GM12878 (cell line): ENCODE data around the gene PSAT1. TPM values are rescaled to one million over a fixed set of nuclear protein-coding genes. Genes with fewer than 3 reads are reported as not detected.

Source experiments
- ATAC-seq: fragments of 200-7000 bp; cut with Tn5 transposase; 3 replicates; pipeline ENCODE4 v1.9.1; 2020; ENCODE audit warnings: mild to moderate bottlenecking, moderate library complexity
- BruUV-seq: library from RNA; stranded (reverse); fragments of 400-500 nt; replicated peaks from 2 replicates; lab custom pipeline; 2021; lab: Mats Ljungman, UMichigan
- CTCF ChIA-PET: fragments of 300-600 bp; sonication (Branson Sonifier 250); formaldehyde crosslinking; extraction: SDS; loops from one replicate; lab custom pipeline; 2021; ENCODE audit warnings: inconsistent platforms; lab: Yijun Ruan, JAX
- POLR2A ChIA-PET: fragments of 350-600 bp; formaldehyde crosslinking; extraction: SDS; loops from one replicate; lab custom pipeline; 2021; ENCODE audit warnings: inconsistent platforms; lab: Charles Lee
- RAD21 ChIA-PET: fragments of 300-600 bp; sonication (Branson Sonifier 250); formaldehyde crosslinking; loops from one replicate; lab custom pipeline; 2023; ENCODE audit warnings: antibody characterized with exemption; ENCODE audit not compliant: unreplicated experiment; lab: Charles Lee
- SMC1A ChIA-PET: fragments of 300-600 bp; sonication (Branson Sonifier 250); formaldehyde crosslinking; loops from one replicate; lab custom pipeline; 2023; ENCODE audit not compliant: unreplicated experiment, uncharacterized antibody; lab: Charles Lee
- DNase-seq: peaks from one replicate; pipeline ENCODE4 v3.0.0-alpha.2; 2011; ENCODE audit warnings: low read depth, low spot score
- FAIRE-seq: peaks from 3 replicates; lab custom pipeline; 2011; peaks lifted over from hg19 to GRCh38; lab: Jason Lieb, UNC
- H2AFZ ChIP-seq: 2 replicates; pipeline ENCODE4 v1.6.0; 2011; ENCODE audit warnings: low read depth, low read length, control low read depth; ENCODE audit not compliant: control insufficient read depth
- H3K27ac ChIP-seq: 2 replicates; pipeline ENCODE4 v1.5.1; 2011; ENCODE audit warnings: control low read depth; ENCODE audit not compliant: control insufficient read depth, insufficient read depth
- H3K27me3 ChIP-seq, 2 experiments: replicated peaks in 1 of 2; 2 replicates each; pipeline versions ENCODE4 v1.6.0 to v1.6.1; 2011; ENCODE audit warnings: low read length in 1 of 2; ENCODE audit not compliant: control insufficient read depth in 2 of 2, insufficient read depth in 2 of 2
- H3K36me3 ChIP-seq, 2 experiments: 2 replicates each; pipeline ENCODE4 v1.5.1; 2011; ENCODE audit warnings: low read length in 1 of 2; ENCODE audit not compliant: control insufficient read depth in 2 of 2, insufficient read depth in 2 of 2
- H3K4me1 ChIP-seq: 2 replicates; pipeline ENCODE4 v1.6.1; 2011; ENCODE audit warnings: mild to moderate bottlenecking, low read length, moderate library complexity, mixed read lengths; ENCODE audit not compliant: control insufficient read depth, insufficient read depth
- H3K4me2 ChIP-seq: 2 replicates; pipeline ENCODE4 v1.6.0; 2011; ENCODE audit warnings: control low read depth; ENCODE audit not compliant: control insufficient read depth, insufficient read depth
- H3K4me3 ChIP-seq: fragments of 200-600 bp; sonication (generic); 2 replicates; pipeline ENCODE4 v1.5.1; 2016
- H3K79me2 ChIP-seq: 2 replicates; pipeline ENCODE4 v1.6.0; 2011; ENCODE audit warnings: low read length; ENCODE audit not compliant: control insufficient read depth, insufficient read depth
- H3K9ac ChIP-seq: 2 replicates; pipeline ENCODE4 v1.8.0; 2011; ENCODE audit warnings: low read length, control low read depth, mixed read lengths; ENCODE audit not compliant: control insufficient read depth, insufficient read depth
- H3K9me3 ChIP-seq: replicated peaks from 3 replicates; pipeline ENCODE4 v1.5.1; 2011; ENCODE audit warnings: mild to moderate bottlenecking, low read length; ENCODE audit not compliant: control insufficient read depth, insufficient read depth
- H4K20me1 ChIP-seq: 2 replicates; pipeline ENCODE4 v1.6.0; 2011; ENCODE audit not compliant: control insufficient read depth, insufficient read depth
- BHLHE40 ChIP-seq, 2 experiments: fragments of 450-650 bp in 1 of 2; IDR thresholded peaks; 2 replicates each; pipeline ENCODE4 v1.6.1; 2011 to 2017; ENCODE audit warnings: low read depth in 2 of 2, borderline replicate concordance in 1 of 2, improper control_type of control experiment in 1 of 2, low read length in 1 of 2, mild to moderate bottlenecking in 1 of 2
- GABPA ChIP-seq: IDR thresholded peaks from 2 replicates; pipeline ENCODE4 v1.6.1; 2014; ENCODE audit warnings: antibody characterized with exemption, low read depth, mild to moderate bottlenecking, inconsistent platforms
- IKZF2 ChIP-seq, 2 experiments: fragments of 450-650 bp; IDR thresholded peaks; 2 replicates each; pipeline ENCODE4 v1.6.1; 2017; ENCODE audit warnings: mild to moderate bottlenecking in 2 of 2, moderate library complexity in 2 of 2
- KDM1A ChIP-seq: fragments of 200-600 bp; sonication (generic); IDR thresholded peaks from 2 replicates; pipeline ENCODE4 v1.6.1; 2016; ENCODE audit warnings: borderline replicate concordance
- MEF2B ChIP-seq: fragments of 450-650 bp; IDR thresholded peaks from 2 replicates; pipeline ENCODE4 v1.6.1; 2018; ENCODE audit warnings: mild to moderate bottlenecking, moderate library complexity; ENCODE audit not compliant: partially characterized antibody, poor library complexity, severe bottlenecking
- MXI1 ChIP-seq: fragments of 150-350 bp; IDR thresholded peaks from 2 replicates; pipeline ENCODE4 v1.6.1; 2011; ENCODE audit warnings: low read depth, mild to moderate bottlenecking, inconsistent platforms, low read length, improper control_type of control experiment
- NFYA ChIP-seq: IDR thresholded peaks from 2 replicates; pipeline ENCODE4 v1.6.1; 2011; ENCODE audit warnings: low read depth, mild to moderate bottlenecking, low read length, improper control_type of control experiment, borderline replicate concordance
- RBBP5 ChIP-seq: fragments of 200-600 bp; sonication (generic); conservative IDR thresholded peaks from 2 replicates; pipeline ENCODE4 v1.6.1; 2016
- TBL1XR1 ChIP-seq: IDR thresholded peaks from 2 replicates; pipeline ENCODE4 v1.6.1; 2012; ENCODE audit warnings: low read depth, low read length, improper control_type of control experiment
- WRNIP1 ChIP-seq: IDR thresholded peaks from 2 replicates; pipeline ENCODE4 v1.6.1; 2011; ENCODE audit warnings: low read depth, low read length, improper control_type of control experiment, borderline replicate concordance
- ZNF24 ChIP-seq: fragments of 450-650 bp; IDR thresholded peaks from 2 replicates; pipeline ENCODE4 v1.6.1; 2017; ENCODE audit warnings: antibody characterized with exemption, mild to moderate bottlenecking
- WGBS: methylation state at CpG from one replicate; pipeline ENCODE4 v1.1.6; 2016; ENCODE audit warnings: low lambda C conversion rate; ENCODE audit not compliant: insufficient replicate concordance, insufficient coverage; ENCODE audit errors: missing lambda C conversion rate; 5-methylcytosine and 5-hydroxymethylcytosine counted together
- in situ Hi-C: fragments of 300-500 bp; cut with MboI; formaldehyde crosslinking; loops from 9 replicates; pipeline ENCODE4 v1.14.3; 2018; ENCODE audit warnings: mixed read lengths
- intact Hi-C: fragments of 100-400 bp; cut with micrococcal nuclease; formaldehyde crosslinking; loops from one replicate; pipeline ENCODE4 v1.14.2; 2022; ENCODE audit not compliant: unreplicated experiment
- polyA plus RNA-seq, 11 experiments: library from polyadenylated mRNA; depleted of rRNA in 4 of 11; unstranded in 6 of 11; stranded (reverse) in 5 of 11; fragments of >200 nt; fragmentation: Nextera tagmentation in 4 of 11; fragmentation: Illumina TruSeq in 1 of 11; extraction: Ambion mirVana in 4 of 11; extraction: Trizol in 1 of 11; gene quantifications; 1 replicate in 1 of 11; 2 replicates in 10 of 11; pipeline versions ENCODE4 v1.2.1 to v1.2.3, GENCODE V29; 2011 to 2016; ENCODE audit warnings: inconsistent platforms in 2 of 11, missing spikeins in 2 of 11, low read depth in 1 of 11
- total RNA-seq, 4 experiments: library from RNA; depleted of rRNA in 3 of 4; stranded (reverse); fragments of >200 nt in 3 of 4; fragmentation: Illumina TruSeq in 1 of 4; extraction: Trizol in 1 of 4; gene quantifications; 2 replicates each; pipeline versions ENCODE4 v1.2.1 to v1.2.3, GENCODE V29; 2013 to 2021
- TF ChIP-seq, protein P1 (sequence below): IDR thresholded peaks from 2 replicates; pipeline ENCODE4 v1.6.1; 2012; ENCODE audit warnings: low read length, inconsistent platforms
- TF ChIP-seq, protein P2 (sequence below): IDR thresholded peaks from 2 replicates; pipeline ENCODE4 v1.6.1; 2012; ENCODE audit warnings: low read depth, low read length, improper control_type of control experiment

PSAT1 gene
- total and polyA plus RNA-seq, 10 of the 15 experiments (the other 5 are each of a cell fraction or from before 2014, with no cell fraction given): 35.1 to 126 (median 51.9) TPM

DNA sequence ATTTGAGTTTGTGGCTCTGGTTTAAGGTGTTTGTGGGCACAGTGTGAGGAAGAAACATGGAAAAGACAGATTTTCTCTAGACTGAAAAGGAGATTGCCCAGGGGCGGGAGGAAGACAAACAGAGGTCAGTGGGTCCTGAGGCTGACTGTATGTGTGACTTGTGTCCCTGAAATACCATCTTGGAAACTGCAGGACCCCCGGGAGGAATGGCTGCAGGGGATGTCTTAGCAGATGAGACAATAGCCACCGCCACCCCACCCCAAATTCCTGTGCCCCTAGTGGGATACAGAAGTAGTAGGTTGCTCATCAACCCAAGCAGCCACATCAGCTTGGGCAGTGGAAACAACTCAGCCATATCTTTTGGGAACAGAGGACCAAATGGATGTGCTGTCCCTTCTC is 1.7 kb upstream of the PSAT1 start:
- ATAC-seq: no peak
- H3K4me2 ChIP-seq: no peak overlapping the region
- in situ Hi-C loops: no loop called here

DNA sequence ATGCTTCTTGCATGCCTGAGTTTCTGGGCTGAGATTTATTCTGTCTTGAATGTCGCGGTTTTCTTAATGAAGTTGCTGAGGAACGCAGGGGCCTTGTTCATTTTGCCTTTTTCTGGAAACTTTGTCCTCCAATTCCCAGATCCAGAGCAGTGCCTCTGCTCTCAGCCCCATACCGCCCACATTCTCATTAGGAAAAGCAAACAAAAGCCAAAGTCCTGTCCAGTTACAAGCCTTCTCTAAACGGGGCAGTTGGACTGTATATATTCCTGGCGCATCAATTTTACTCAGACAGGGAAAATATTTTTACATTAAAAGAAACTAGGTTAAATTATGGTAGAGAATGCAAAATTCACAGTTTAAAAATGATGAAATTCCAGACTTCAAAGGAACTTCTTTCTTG is 1.2 kb upstream of the PSAT1 start:
- WGBS: 82% methylated on average over 6 of the region's 6 CpGs
- peaks cover 7% of the 10 kb centered on the region for H3K4me1 ChIP-seq
- H4K20me1 ChIP-seq: no peaks in the 10 kb centered on the region
- H3K4me2 ChIP-seq: no peak overlapping the region; the same call in 1 of the 2 replicates
- ChIA-PET CTCF (no interaction called here), RAD21 (no interaction called here), POLR2A (interaction anchor here (0.6 to 1.2 kb wide), 2 partner anchors 23 to 1268 kb away, joined by 3 to 4 read pairs; no protein-coding TSS in a partner anchor), SMC1A (no interaction called here)
- H3K9ac ChIP-seq: no peak overlapping the region
- FAIRE-seq (no peak), ATAC-seq (no peak), DNase-seq (no peak)
- peak overlapping the region; percentile 90 for H2AFZ ChIP-seq
- peaks cover 14% of the 10 kb centered on the region for H3K79me2 ChIP-seq
- H3K4me3 ChIP-seq: no peak overlapping the region
- H3K27ac ChIP-seq: no peak overlapping the region
- TF ChIP-seq KDM1A: no peak
- TF ChIP-seq, protein P1, sequence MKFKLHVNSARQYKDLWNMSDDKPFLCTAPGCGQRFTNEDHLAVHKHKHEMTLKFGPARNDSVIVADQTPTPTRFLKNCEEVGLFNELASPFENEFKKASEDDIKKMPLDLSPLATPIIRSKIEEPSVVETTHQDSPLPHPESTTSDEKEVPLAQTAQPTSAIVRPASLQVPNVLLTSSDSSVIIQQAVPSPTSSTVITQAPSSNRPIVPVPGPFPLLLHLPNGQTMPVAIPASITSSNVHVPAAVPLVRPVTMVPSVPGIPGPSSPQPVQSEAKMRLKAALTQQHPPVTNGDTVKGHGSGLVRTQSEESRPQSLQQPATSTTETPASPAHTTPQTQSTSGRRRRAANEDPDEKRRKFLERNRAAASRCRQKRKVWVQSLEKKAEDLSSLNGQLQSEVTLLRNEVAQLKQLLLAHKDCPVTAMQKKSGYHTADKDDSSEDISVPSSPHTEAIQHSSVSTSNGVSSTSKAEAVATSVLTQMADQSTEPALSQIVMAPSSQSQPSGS: no peak
- TF ChIP-seq IKZF2 (IDR thresholded peaks at IDR 0.05): no peak
- TF ChIP-seq, protein P2, sequence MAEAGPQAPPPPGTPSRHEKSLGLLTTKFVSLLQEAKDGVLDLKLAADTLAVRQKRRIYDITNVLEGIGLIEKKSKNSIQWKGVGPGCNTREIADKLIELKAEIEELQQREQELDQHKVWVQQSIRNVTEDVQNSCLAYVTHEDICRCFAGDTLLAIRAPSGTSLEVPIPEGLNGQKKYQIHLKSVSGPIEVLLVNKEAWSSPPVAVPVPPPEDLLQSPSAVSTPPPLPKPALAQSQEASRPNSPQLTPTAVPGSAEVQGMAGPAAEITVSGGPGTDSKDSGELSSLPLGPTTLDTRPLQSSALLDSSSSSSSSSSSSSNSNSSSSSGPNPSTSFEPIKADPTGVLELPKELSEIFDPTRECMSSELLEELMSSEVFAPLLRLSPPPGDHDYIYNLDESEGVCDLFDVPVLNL: no peak
- no peak for TF ChIP-seq BHLHE40 (IDR thresholded peaks at IDR 0.05; ENCODE audit: borderline replicate concordance in 1 of 2, low read depth in 2 of 2, low read length in 1 of 2)
- no peaks in the 10 kb centered on the region; a peak in 1 of 4 replicates for H3K36me3 ChIP-seq
- intact Hi-C loops: loop anchor here (2.0 kb wide), 1 partner anchor 59 kb away; the partner anchor contains the start of gene CEP78
- in situ Hi-C loops: no loop called here
- H3K27me3 ChIP-seq: no peaks in the 10 kb centered on the region
- no TSS peak for BruUV-seq
- H3K9me3 ChIP-seq: no peaks in the 10 kb centered on the region

More for the DNA sequence above, 1.7 kb upstream of the PSAT1 start:
- SMC1A ChIA-PET: no interaction called here
- no peak for DNase-seq
- no peak overlapping the region for H3K9ac ChIP-seq
- no peak for FAIRE-seq
- H3K27ac ChIP-seq: no peak overlapping the region
- TF ChIP-seq GABPA (no peak), NFYA (no peak), RBBP5 (no peak), ZNF24 (no peak), TBL1XR1 (no peak), MXI1 (no peak), MEF2B (no peak), WRNIP1 (no peak)
- TF ChIP-seq, all 136 proteins: peak for 0
- H3K36me3 ChIP-seq: no peaks in the 10 kb centered on the region; a peak in 1 of 4 replicates
- H2AFZ ChIP-seq: no peak overlapping the region
- H3K4me1 ChIP-seq: peaks cover 7% of the 10 kb centered on the region
- no peaks in the 10 kb centered on the region for H4K20me1 ChIP-seq
- H3K4me3 ChIP-seq: no peak overlapping the region
- ChIA-PET POLR2A (interaction anchor here (0.6 kb wide), 1 partner anchor 1268 kb away, joined by 4 read pairs; no protein-coding TSS in a partner anchor), RAD21 (no interaction called here), CTCF (interaction anchor here (1.5 to 2.1 kb wide), 2 partner anchors 19 to 31 kb away, joined by 4 to 5 read pairs; no protein-coding TSS in a partner anchor)
- WGBS: 73% methylated on average over 3 of the region's 3 CpGs
- H3K79me2 ChIP-seq: peaks cover 14% of the 10 kb centered on the region
- no peaks in the 10 kb centered on the region for H3K9me3 ChIP-seq
- no TSS peak for BruUV-seq
- no peaks in the 10 kb centered on the region for H3K27me3 ChIP-seq
- intact Hi-C loops: no loop called here
